GM18505 (cell line): ENCODE measurements around the gene INS.

Experiments
- ATAC-seq: cut with Tn5 transposase; IDR thresholded peaks from one replicate; pipeline ENCODE4 v1.9.1; 2021; ENCODE audit not compliant: unreplicated experiment
- POLR2A ChIP-seq: IDR thresholded peaks from 4 replicates; pipeline ENCODE4 v1.6.1; 2011; ENCODE audit warnings: borderline replicate concordance; ENCODE audit not compliant: insufficient read depth, insufficient read length; ENCODE audit errors: extremely low read depth

Gene INS

DNA sequence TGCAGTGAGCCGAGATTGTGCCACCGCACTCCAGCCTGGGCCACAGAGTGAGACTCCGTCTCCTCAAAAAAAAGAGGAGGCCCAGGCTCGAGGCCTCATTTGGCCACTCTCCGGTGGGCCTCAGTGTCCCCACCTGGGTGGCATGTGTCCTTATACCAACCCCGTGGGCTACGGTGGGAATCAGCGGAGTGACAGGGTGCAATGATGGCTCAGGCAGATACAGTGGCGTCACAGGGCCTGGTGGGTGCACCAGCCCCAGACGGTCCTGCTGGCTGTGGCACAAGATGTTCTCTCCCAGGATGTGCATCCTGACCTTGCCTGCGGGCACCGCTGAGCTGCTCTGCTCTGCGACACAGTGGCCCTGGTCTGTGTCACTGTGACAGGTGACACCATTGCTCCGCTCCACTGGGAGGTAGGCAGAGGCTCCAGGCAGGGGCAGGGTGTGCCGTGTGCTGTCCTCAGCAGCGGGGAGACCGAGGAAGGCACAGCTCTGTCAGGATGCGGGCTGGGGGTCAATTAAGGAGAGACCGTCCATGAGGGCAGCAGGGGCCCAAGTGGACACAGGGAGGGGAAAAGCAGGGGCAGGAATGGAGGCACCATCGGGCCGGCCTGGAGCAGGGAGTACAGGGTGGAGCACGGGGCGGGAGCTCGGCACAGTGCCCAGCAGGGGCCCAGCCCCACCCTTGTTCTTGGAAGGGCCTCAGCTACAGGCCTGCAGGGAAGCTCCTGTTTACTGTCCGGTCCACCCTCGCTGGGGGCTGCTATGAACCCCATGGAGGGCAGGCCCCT is 32.3 kb upstream of the INS start:
- TF ChIP-seq POLR2A: no peak
- no peak for ATAC-seq

DNA sequence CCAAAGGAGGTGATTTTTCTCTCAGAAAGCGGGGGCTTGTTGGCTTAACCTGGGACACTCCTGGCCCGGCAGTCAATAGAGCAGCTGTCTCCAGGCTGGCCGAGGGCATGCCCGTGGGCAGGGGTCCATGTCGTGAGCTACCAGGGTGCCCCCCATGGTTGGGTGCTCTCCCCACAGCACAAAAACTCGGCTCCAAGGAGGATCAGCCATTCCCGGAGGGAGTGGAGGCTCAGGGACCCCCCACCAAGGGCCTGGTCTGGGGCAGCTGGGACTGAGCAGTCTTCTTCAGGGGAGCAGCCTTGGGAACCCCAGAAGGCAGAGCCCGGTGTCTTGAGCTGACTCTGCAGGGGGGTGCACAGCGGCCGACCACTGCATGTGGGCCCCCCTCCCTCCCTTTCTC is 31.4 kb upstream of the INS start:
- no peak for ATAC-seq
- no peak for TF ChIP-seq POLR2A

DNA sequence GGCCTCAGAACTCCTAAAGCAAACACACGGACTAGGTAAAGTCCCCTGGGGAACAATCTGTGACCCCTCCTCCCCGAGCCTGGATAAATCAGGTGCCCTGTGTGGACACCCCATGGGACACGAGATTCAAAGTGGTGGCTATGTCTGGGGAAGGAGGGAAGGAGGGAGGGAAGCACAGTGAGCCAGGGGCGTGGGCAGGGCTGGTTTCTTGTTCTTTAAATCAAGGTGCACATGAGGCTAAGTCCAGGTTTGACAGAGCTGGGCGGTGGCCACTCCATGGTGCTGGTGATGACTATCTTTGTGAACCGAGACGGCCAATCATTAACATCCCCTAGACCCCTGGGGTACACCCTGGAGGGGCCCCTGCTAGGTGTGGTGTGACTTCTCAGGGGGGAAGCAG is 30.9 kb upstream of the INS start:
- no peak for TF ChIP-seq POLR2A
- no peak for ATAC-seq

DNA sequence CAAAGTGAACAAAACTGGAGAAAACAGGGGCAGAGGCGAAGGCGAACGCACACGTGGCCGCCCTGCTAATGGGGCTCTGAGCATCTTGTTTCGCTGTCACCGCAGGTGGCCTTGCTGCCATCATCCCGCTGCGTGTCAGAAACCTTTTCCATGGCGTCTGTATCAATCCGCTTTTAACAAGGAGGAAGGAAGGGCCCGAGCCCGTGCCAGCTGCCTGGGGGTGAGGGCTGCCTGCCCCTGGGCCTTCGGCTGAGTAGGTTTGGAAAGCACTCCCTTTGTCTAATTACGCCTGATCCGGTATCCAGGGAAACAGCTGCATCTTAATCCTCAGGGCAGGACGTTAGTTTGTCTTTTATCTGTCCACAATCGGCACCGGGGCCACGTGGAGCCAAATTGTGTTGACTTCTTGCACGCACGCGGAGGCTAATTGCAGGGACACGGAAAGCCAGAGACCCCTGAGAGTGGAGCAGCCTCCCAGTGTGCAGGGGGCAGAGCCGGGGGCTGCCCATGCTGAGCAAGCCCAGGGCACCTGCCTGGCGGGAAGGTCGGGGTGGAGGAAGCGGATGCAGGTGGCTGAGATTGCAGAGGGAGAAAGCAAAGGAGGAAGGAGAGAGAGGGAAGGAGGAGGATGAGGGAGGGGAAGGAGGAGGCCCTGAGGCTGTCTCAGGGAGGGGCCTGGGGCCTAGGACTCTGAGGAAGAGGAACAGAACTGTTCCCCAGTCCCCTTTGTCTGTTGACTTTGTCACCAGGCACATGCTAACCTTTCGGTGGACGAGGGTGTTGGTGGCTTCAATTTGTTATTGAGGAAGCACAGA is 29.9 kb upstream of the INS start:
- no peak for TF ChIP-seq POLR2A
- no peak for ATAC-seq

DNA sequence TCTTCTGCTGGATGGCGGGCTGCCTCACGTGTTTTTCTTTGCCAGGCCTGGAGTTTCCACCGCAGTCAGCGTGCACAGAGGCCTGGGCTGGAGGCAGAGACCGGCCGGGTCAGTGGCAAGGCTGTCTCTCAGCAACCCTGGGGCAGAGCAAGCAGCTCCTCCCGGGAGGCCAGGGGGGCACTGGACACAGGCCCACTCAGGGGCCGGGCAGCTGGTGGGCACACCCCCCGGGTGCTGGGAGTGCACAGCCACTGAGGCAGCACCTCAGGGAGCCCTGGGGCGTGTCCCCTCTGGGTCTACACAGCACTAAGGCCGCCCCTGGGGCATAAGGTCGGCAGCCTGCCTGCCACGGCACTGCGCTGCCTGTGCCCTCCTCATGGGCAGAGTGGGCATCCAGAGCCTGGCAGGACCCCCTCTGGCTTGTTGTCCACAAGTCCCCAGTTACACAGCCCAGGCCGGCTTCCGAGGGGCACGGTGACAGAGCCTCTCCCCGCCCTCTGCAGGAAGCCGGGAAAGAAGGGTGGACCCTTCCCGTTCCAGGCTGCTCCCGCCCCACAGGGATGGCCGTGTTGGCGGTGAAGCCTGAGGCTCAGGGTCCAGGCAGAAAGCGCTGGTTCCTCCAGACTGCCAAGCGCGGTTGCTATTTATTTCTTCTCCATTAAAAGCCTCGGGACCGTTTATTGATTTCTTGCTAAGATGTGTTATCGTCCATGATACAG is 29.1 kb upstream of the INS start:
- TF ChIP-seq POLR2A: no peak
- ATAC-seq: no peak

DNA sequence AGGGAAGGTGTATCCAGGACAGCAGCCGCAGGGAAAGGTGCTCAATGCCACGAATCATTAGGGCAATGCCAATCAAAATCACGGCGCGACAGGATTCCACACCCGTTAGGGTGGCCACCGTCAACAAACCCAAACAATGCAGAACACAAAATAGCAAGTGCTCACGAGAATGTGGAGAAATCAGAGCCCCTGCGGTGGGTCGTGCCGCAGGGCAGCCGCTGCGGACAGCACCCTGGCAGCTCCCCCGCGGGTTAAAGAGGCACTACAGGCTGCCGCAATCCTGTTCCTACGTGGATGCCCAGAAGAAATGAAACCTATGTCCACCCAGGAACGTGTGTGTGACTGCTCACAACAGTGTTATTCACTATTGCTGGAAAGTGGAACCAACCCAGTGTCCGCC is 27.7 kb upstream of the INS start:
- ATAC-seq: no peak
- no peak for TF ChIP-seq POLR2A

DNA sequence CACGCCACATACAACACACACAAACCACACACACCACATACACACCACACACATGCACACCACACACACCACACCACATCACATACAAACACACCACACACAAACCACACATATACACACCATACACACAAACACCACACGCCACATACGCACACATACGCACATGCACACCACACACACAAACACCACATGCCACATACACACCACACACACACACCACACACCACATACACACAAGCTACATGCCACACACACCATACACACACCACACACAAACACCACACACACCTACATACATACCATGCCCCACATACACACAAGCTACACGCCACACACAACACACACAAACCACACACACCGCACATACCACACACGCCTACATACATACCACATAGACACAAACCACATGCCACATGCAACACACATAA is 26.3 kb upstream of the INS start:
- ATAC-seq: no peak
- TF ChIP-seq POLR2A: no peak

DNA sequence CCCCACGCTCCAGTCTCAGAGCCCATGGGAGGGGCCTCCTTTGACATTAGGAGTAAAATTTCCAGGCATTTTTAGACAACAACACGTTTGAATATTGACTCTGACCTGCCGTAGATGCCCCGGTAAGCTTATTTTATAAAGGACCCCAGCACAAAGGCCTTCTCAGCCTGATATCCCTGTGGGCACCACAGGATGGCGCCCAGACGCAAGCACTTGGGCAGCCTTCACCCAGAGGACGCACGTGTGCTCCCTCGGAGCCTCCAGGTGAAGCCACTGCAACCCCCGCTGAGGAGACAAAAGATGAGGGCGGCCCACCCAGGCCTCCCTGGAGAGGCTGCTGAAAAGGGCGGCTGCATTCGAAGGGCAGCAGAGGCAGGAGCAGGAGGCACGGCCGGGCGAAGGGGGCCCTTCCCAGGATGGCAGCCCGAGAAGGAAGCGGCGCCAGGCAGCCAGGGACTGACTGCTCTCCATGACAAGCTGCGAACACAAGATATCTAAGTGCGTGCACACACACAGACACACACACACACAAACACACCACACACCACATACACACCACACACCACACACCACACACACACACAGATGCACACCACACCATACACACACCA is 25.8 kb upstream of the INS start:
- no peak for TF ChIP-seq POLR2A
- ATAC-seq: no peak

DNA sequence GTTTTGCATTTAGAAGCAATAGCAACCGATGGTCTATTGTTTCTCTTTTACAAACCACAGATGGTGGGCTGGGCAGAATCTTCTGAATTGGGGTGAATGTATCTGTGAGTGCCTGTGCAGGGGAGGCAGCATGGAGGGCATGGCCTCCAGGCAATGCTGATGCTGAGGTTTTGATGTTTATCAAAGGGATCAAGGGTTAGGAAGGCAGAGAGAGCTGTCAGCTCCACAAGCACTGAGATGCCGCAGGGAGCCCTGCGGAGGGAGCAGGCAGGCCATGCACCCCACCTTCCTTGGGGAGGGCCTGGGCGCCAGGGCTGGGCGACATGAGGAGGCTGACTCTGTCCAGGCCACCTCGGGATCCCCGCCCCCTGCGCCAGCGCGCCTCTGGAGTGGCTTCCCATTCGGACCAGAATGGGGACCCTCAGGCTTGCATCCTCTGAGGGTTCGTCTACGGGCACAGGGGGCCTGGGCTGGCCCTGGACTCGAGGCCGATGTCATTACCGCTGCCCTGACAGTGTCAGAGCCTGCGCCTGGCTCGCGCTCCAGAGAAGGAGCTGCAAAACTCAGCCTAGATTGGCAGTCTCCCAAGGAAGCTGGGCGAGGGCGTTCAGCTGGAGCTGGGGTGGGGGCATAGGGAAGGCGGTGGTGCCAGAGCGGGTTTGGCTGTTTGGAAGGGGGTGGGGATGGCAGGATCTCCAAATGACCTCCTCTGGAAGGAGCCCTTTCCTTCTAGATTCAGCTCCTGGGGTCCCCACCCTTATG is 24.5 kb upstream of the INS start:
- no peak for TF ChIP-seq POLR2A

DNA sequence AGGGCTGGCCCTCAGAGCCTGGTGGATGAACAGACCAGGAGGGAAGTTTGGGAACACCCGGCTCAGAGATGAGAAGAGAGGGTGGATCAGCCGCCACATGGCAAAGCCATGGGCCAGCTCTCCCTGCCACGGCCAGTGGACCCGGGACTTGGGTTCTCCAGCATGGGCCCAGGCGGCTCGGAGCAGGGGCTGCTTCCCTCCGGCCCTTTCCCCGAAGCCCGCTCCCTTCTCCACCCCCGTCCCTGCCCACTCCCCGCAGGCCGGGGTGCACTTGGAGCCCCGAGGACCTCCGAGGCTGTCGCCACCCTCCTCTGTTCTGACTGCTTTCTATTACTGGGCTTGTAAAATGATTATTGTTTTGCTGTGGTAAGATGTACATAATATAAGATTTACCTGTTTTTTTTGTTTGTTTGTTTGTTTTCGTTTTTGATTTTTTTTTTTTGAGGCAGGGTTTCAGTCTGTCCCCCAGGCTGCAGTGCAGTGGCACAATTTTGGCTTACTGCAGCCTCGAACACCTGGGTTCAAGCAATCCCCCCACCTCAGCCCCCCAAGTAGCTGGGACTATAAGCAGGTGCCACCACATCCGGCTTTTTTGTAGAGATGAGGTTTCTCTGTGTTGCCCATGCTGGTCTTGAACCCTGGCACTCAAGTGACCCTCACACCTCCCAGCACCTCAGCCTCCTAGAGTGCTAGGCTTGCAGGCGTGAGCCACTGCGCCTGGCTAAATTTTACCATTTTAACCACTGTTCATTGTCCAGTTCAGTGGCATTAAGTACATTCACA is 21.9 kb upstream of the INS start:
- TF ChIP-seq POLR2A: no peak
- ATAC-seq: no peak

More for the DNA sequence above, 24.5 kb upstream of the INS start:
- no peak for ATAC-seq

DNA sequence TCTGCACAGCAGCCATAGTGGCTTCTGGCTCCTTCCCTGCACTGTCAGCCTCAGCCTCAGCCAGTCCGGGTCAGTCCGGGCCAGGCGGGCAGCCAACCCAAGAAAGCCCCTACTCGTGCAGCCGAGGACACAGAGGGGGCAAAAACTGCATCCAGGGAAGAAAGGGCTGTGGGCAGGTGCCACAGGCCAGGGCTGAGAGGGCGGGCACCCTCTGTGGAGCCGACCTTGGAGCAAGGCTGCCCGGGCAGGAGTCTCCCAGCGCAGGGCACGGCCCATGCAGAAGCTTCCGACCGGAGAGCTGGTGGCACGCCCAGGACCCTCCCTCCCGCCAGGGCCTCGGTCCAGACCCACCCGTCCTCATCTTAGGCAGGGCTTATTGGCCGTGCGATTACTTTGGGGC is 21.1 kb upstream of the INS start:
- no peak for TF ChIP-seq POLR2A

DNA sequence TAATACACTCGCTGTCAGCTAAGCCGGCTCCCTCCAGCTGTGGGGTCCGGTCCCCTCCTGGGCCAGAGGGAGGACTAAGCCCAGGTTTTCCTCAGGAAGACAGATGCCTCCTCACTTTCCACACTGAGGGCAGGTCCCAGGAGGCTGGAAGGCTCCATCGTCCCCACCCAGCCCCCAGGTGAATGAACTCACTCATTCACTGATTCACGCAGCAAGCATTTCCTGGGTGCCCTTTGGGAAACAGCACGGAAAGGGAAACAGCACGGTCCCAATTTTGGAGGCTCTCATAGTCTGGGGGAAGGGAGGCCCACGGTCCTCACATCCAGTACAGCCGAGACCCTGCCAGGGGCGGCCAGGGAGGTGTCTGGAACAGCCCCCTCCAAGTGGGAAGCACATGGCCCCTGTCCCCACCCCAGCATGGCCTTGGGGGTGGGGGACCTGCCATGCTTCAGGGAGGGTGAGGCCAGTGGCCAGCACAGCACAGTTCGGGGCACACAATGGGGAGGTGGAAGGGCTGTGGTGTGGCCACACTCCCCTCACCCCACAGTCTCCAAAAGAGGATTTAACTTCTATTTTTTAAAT is 19.9 kb upstream of the INS start:
- ATAC-seq: no peak
- no peak for TF ChIP-seq POLR2A

More for the DNA sequence above, 21.1 kb upstream of the INS start:
- no peak for ATAC-seq

DNA sequence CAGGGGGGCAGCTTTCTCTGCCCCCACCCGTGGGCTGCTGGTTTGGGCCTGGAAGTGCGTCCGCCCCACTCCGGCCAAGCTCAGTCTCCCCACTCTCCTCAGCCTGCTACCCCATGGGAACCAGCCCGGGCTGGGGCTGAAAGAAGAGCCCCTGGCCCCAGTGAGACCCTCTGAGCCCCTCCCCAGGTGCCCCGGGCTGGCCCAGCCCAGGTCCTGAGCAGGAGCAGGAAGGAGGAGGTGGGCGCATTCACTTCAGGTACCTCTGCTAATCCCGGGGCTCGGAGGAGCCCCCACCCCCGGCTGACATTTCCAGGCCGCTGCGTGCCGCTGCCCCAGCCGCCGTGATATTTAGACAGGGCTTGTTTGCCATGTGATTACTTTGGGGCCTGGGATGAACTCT is 19.3 kb upstream of the INS start:
- TF ChIP-seq POLR2A: no peak
- no peak for ATAC-seq
